GM18861 (cell line): ENCODE data around the gene ABCF2.

Source experiments
- ATAC-seq: cut with Tn5 transposase; IDR thresholded peaks from one replicate; pipeline ENCODE4 v1.9.1; 2021; ENCODE audit not compliant: unreplicated experiment

ABCF2 gene

DNA sequence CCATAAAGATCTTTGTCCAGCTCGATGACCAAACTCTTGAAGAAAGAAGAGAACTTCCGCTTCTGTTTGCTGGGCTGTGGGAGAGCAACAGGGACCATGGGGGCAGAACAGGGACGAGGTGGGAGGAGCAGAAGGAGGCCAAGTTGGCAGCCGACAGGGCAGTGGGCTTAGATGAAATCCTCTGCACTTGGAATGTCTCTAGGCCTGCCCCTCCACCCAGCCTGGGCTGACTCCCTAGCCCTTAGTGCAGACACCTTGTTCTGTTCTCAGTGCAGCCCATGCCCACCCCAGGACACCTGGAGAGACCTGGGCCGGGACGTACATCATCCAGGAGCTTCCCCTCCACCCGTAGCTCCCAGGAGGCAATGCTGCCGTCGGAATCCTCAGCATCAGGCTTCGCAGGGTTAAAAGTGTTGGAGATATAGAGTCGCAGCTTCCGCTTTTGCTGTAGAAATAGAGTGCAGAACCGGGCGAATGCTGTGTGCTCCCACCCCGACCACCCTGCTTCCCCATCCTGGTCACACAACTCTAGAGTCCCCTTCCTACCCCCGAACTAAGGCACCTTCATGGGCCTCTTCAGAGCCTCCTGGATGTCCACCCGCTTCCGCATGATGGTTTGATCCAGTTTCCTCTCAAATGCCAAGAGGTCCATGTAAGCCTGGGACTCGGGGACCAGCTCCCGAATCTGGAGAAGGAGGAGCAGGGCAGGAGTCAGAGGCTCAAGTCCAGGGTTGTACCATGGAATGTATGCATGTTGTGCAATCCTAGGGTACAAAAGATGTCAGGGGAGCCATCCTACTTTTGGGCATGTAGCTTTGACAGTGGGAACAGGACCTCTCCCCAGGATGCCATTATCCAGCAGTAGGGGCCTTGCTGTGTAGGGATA, 15.4 kb upstream of the ABCF2 start:
- no peak for ATAC-seq

DNA sequence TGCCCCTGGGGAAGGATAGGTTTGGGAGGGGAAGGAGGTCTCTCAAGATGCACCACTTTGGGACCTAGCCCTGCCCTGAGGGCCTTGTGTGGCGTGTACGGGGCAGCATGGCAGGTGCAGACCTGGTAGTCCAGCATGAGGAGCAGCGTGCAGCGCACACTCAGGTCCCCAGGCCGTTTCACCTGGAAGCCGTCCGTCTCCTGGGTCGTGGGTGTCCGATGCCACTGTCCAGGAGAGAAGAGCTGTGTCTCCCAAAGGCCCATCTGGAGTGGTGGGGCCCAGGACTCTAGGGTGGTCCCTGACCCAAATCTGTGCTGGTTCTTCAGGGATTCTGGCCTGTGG, 14.7 kb upstream of the ABCF2 start:
- ATAC-seq: no peak

DNA sequence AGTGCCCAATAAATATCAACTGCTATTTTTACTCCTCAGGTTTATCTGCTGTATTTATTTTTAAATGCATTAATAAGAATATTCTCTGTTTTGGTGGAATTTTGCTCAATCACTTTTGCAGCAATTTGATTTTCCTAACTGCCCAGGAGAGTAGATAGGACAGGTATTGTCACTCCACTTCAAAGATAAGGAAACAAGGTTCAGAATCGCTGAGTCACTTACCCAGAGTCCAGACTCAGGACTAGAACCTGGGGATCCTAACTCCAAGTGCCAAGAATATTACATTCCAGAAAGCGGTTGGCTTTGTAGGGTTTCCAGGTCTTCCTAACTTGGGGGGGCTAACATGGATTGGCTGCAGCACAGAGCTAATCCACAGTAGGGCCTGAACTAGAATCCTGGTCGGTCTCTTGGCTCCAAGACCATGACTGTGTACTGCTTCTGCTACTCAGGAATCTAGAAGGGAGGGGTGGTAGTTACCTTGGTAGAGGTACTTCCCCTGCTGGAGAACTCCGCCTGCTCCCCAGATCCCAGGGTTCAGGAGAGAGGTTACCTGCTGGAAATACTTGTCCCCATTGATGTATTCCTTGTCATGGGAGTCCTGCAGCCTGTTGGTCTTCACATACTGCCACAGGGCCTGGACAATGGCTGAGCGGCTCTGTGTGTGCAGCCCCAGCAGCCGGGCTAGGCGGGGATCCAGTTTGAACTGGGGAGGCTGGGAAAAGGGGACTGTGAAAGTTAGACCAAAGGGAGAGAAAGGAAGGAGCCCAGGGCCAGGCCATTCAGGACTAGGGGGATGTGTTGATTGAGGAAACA, 14.1 kb upstream of the ABCF2 start:
- ATAC-seq: no peak

DNA sequence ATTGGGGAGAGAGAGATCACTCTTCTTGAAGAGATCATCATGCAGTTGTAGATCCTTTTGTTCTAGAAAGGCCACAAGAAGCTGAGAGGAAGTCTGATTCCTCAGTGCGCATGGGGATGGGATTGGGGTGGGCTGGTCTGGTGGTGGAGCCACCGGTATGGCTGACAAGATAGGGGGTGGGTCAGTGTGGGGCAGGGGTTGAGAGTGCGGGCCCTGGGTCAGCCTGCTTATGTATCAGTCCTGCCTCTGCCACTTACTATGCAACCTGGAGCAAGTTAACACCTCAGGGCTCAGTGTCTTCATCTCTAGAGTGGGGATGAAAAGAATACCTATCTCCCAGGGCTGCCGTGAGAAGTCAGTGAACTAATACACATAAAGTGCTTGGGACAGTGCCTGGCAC, 13.5 kb upstream of the ABCF2 start:
- ATAC-seq: no peak

DNA sequence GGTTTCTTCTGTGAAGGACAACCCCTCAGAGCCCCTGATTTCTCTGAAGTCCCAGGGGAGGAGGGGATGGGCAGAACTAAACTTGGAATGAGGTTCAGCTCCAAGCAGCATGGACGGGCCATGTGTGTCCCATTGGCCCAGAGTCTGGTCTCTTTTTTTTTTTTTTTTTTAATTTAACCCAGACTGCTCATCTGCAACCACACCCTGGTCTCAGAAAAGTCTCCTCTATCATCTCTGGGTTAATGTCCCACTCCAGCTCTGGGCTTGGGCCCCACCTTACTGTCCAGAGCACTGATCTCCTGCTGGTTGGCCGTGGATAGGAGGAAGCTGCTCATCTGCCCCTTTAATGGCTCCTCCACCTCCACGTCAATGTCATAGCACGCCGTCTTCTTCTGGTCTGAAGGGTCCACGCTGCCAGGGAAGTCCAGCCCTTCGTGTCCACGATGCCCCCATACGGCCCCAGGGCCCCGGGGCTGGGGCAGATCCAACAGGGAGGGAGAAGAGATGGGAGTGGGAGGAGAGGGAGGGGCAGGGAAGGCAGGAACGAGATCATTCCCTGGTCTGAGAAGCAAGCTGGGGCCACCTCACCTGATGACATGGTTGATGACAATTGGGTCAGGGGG, 12.9 kb upstream of the ABCF2 start:
- no peak for ATAC-seq

DNA sequence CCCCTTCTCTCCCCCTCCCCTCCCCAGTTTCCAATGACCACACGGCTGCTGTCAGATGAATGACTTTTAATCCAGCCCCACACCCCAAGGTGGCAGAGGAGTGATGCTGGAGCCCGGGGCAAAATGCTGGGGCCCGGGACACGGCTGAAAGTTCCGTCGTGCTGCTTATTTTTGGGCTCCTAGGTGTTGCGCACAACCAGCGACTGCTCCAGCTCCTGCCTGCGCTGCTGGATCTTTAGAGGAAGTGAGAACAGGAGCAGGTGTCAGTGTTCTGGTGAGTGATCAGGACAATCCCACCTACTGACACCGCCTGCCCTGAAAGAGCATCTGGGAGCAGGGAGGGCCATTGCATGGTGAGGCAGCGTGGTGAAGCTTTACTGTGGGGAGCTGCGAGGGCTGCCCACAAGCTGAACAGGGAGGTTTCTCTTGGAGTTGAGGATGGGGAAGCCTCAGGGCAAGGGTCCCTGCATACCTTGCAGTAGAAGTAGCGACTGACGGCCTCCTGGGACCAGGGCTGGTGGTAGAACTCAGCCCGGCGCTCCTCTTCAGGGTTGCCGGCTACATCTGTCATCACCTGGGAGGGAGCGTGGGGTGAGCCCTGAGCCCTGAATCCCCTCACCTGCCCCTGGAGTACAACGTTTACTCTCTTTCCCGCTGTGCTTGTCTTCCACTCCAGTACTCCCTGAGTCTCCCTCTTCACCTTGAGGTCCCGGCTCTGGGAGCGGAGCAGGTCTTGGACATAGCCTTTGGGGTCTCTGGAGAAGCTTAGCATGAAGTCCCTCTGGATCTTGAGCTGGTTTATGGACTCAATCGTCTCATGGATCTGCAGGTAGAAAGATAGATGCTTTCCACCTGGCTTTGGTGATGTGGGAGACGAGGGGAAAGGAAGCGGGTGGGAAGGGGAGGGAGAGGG, 12.2 kb upstream of the ABCF2 start:
- no peak for ATAC-seq

DNA sequence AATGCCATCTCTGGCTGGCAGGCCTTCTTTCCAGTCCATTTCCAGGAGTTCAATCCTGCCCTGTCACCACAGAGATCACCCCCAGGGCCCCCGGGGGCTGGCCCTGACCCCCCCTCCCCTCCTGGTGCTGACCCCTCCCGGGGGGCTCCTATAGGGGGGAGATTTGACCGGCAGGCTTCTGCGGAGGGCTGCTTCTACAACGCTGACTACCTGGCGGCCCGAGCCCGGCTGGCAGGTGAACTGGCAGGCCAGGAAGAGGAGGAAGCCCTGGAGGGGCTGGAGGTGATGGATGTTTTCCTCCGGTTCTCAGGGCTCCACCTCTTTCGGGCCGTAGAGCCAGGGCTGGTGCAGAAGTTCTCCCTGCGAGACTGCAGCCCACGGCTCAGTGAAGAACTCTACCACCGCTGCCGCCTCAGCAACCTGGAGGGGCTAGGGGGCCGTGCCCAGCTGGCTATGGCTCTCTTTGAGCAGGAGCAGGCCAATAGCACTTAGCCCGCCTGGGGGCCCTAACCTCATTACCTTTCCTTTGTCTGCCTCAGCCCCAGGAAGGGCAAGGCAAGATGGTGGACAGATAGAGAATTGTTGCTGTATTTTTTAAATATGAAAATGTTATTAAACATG, 11.3 kb upstream of the ABCF2 start:
- ATAC-seq: no peak

DNA sequence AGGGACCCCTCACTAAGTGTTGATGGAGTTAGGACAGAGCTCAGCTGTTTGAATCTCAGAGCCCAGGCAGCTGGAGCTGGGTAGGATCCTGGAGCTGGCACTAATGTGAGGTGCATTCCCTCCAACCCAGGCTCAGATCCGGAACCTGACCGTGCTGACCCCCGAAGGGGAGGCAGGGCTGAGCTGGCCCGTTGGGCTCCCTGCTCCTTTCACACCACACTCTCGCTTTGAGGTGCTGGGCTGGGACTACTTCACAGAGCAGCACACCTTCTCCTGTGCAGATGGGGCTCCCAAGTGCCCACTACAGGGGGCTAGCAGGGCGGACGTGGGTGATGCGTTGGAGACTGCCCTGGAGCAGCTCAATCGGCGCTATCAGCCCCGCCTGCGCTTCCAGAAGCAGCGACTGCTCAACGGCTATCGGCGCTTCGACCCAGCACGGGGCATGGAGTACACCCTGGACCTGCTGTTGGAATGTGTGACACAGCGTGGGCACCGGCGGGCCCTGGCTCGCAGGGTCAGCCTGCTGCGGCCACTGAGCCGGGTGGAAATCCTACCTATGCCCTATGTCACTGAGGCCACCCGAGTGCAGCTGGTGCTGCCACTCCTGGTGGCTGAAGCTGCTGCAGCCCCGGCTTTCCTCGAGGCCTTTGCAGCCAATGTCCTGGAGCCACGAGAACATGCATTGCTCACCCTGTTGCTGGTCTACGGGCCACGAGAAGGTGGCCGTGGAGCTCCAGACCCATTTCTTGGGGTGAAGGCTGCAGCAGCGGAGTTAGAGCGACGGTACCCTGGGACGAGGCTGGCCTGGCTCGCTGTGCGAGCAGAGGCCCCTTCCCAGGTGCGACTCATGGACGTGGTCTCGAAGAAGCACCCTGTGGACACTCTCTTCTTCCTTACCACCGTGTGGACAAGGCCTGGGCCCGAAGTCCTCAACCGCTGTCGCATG, 10.5 kb upstream of the ABCF2 start:
- ATAC-seq: no peak

DNA sequence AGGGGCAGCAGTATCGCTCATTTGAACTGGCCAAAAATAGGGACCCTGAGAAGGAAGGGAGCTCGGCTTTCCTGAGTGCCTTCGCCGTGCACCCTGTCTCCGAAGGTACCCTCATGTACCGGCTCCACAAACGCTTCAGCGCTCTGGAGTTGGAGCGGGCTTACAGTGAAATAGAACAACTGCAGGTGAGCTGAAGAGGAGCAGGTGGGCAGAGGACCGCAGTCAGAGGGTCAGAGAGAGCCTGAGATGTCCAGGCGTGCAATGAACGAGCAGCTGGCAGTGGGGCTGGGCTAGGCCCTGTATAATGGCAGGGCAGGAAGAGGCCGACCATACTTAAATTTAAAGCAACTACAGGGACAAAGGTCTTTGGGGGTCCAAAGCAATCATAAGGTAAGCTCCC, 9.4 kb upstream of the ABCF2 start:
- ATAC-seq: no peak

DNA sequence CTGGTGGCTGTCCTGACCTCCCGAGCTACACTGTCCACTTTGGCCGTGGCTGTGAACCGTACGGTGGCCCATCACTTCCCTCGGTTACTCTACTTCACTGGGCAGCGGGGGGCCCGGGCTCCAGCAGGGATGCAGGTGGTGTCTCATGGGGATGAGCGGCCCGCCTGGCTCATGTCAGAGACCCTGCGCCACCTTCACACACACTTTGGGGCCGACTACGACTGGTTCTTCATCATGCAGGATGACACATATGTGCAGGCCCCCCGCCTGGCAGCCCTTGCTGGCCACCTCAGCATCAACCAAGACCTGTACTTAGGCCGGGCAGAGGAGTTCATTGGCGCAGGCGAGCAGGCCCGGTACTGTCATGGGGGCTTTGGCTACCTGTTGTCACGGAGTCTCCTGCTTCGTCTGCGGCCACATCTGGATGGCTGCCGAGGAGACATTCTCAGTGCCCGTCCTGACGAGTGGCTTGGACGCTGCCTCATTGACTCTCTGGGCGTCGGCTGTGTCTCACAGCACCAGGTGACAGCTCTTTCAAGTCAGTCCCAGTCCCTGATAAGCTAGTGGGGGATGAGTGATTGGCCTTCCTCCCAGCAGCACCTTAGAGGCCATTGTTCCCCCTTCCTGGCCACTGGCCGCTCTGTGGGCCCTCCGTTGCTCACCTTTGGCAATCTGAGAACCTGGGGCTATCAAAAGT, 8.2 kb upstream of the ABCF2 start:
- no peak for ATAC-seq

DNA sequence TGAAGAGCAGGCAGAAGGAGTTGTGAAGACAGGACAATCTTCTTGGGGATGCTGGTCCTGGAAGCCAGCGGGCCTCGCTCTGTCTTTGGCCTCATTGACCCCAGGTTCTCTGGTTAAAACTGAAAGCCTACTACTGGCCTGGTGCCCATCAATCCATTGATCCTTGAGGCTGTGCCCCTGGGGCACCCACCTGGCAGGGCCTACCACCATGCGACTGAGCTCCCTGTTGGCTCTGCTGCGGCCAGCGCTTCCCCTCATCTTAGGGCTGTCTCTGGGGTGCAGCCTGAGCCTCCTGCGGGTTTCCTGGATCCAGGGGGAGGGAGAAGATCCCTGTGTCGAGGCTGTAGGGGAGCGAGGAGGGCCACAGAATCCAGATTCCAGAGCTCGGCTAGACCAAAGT, 6.8 kb upstream of the ABCF2 start:
- ATAC-seq: no peak

DNA sequence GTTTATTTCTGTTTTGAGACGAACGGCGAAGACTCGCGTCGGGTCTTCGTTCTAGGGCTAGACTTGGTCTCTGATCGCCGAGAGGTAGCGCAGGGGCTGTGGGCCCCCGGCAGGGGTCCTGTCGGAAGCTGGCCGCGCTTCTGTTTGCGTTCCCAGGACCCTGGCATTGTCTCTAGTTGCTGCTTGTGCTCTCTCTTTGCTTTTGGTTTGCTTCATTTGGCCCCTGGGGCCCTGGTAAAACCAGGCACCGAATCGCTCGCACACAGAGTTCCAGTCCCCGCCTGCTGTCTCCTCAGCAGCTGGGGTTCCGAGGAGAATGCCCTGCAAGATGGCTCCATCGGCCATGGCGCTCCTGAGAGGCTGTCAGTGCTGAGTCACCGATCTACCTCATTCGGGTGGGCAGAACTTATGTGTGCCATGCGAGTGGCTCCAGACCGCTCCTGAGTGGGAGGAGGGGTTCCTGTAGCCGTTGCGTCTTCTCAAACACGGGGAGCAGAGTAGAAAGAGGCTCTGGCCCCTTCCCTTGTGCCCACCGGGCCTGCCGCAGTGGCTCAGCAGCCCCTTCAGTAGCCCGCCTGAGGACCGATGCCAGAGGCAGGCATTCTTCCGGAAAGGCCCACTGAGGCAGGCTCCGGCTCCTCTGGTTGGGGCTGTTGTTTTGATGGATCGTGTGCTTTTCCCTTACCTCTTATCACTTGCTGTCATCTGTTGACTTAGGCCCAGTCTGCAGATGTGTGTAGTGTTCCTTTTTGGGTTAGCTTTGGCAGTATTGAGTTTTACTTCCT, 6.1 kb upstream of the ABCF2 start:
- ATAC-seq: no peak

DNA sequence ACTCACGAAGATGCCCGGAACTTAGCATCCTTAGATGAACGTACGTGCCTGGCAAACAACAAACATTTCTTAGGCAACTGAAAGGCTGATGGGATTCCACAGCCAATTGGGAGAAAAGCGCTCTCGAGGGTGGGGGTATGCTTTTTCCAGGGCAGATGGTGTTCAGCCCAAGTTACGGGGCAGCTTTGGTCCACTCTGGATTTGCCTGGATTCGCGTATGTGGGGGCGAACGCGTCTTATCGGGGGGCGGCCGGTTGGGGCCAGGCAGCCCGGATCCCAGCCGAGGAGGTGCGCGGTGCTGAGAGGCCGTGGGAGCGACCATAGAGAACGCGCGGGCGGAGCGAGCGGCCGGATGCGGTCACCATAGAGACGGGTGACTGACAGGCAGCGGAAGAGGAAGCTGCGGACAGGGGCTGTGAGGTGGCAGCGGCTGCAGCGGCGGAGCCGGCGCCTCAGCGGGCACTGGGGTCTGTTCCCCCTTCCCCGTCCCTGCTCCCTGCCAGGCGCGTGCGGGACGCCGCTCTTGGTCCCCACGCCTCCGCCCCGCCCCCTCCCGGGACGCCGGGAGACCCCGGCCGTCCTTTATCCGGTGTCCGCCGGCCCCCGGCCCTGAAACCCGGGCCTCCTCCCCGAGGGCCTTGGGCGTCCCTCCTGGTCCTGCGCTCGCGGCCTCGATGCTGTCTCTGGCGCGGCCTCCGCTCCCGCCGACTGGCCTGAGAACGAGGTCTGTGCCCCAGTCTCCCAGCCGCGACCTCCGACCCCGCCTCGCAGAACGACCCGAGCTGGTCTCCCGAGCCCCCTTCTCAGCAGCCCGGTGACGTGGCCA, 5.3 kb upstream of the ABCF2 start, which contains the start of gene CHPF2:
Gene CHPF2, plus strand, starts transcription at position 393 of the 826 bp plus-strand sequence. CDS start 1,529 bp downstream, outside the sequence.
- ATAC-seq: peak; percentile 97

DNA sequence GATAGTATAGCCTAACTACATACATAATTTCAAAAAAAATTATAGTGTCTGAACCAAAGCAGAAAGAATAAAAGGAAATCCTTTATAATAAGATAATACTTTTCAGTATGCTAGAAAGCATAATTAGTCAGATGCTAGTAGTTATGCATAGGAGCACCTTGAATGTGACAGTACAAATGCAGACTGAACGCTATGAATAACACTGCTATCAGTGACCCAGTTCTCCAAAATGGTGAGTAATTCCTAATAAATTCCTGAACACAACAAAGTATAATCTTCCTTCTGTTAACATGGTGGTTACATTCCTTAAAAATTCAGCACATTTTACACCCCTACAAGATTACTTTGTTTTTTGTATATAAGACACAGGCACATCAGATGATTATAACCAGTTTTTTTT, 4.1 kb upstream of the ABCF2 start:
- no peak for ATAC-seq

DNA sequence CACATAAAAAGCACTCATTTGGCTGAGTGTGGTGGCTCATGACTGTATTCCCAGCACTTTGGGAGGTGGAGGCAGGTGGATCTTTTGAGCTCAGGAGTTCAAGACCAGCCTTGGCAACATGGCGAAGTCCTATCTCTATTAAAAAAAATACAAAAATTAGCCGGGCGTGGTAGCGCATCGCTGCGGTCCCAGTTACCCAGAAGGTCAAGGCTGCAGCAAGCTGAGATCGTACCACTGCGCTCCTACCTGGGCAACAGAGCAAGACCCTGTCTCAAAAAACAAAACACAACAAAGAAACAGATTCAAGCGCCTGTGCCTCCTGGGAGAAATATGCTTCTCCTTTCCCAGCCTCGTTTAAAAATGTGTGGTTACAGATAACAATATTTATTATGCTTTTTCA, 2.2 kb upstream of the ABCF2 start:
- ATAC-seq: no peak

DNA sequence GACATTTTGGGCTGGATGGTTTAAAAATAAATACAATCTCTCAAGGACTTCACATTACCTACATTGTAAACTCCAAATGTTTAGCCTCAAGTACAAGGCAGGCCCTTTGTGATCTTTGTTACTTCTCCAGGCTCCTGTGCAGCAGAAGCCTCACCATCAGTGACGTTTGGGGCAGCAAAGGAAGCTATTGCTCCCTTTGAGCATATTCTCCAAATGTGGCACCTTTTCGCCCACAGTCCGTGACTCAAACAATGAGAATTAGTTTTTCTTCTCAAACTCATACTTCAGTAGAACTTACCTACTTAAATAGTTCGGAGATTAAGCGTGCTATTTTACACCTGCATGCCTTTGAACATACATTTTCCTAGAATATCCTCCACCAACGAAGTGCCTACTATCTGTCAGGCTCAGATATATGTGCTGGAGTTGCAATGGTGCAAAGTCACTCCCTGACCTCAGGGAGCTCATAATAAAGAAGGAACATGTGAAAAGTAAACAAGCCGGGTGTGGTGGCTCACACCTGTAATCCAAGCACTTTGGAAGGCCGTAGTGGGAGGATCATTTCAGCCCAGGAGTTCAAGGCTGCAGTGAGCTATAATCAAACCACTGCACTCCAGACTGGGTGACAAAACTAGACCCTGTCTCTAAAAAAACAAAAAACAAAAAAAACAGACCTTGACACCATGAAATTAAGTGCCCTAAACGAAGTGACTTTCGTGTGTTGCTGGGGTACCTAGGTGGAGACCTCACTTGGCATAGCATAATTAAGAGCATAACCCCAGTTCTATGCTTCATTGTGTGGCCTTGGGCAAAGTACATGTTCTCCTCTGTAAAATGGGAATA, 1.2 kb upstream of the ABCF2 start:
- ATAC-seq: no peak
